Keratinocyte (primary cell): Measurements from ENCODE around the gene ZFAND5. TPM values are rescaled to one million over a fixed set of nuclear protein-coding genes. Genes with fewer than 3 reads are reported as not detected.

ENCODE experiments used
- DNase-seq: peaks from one replicate; pipeline ENCODE4 v3.0.0-alpha.2; 2011; ENCODE audit warnings: low read depth, missing footprints, low spot score
- FAIRE-seq: peaks from 2 replicates; lab custom pipeline; 2011; peaks lifted over from hg19 to GRCh38; lab: Jason Lieb, UNC
- H2AFZ ChIP-seq: 2 replicates; pipeline ENCODE4 v1.6.0; 2012; ENCODE audit warnings: low read length, control low read depth, inconsistent platforms; ENCODE audit not compliant: control insufficient read depth
- H3K27ac ChIP-seq: 2 replicates; pipeline ENCODE4 v1.5.1; 2011; ENCODE audit warnings: low read length; ENCODE audit not compliant: control insufficient read depth, insufficient read depth
- H3K27me3 ChIP-seq: 3 replicates; pipeline ENCODE4 v1.6.0; 2011; ENCODE audit warnings: low read length; ENCODE audit not compliant: control insufficient read depth, insufficient read depth; ENCODE audit errors: extremely low read depth
- H3K36me3 ChIP-seq, 2 experiments: 2 replicates in 1 of 2; 3 replicates in 1 of 2; pipeline ENCODE4 v1.5.1; 2011; ENCODE audit warnings: low read length in 2 of 2, mild to moderate bottlenecking in 1 of 2; ENCODE audit not compliant: control insufficient read depth in 2 of 2, insufficient read depth in 2 of 2; ENCODE audit errors: extremely low read depth in 1 of 2
- H3K4me1 ChIP-seq: 3 replicates; pipeline ENCODE4 v1.5.1; 2011; ENCODE audit warnings: low read length; ENCODE audit not compliant: control insufficient read depth, insufficient read depth; ENCODE audit errors: extremely low read depth
- H3K4me2 ChIP-seq: 3 replicates; pipeline ENCODE4 v1.6.0; 2011; ENCODE audit warnings: low read depth, low read length; ENCODE audit not compliant: control insufficient read depth, insufficient read depth; ENCODE audit errors: extremely low read depth
- H3K4me3 ChIP-seq, 3 experiments: fragments of 200-600 bp in 1 of 3; sonication (generic) in 1 of 3; 2 replicates in 2 of 3; 3 replicates in 1 of 3; pipeline ENCODE4 v1.5.1; 2011 to 2016; ENCODE audit warnings: low read length in 3 of 3, mild to moderate bottlenecking in 3 of 3, control low read depth in 2 of 3, inconsistent platforms in 1 of 3, low read depth in 1 of 3, mixed read lengths in 1 of 3, mixed run types in 1 of 3, moderate library complexity in 1 of 3; ENCODE audit not compliant: control insufficient read depth in 2 of 3, insufficient read depth in 2 of 3; ENCODE audit errors: extremely low read depth in 1 of 3
- H3K79me2 ChIP-seq: 2 replicates; pipeline ENCODE4 v1.6.0; 2012; ENCODE audit warnings: low read length; ENCODE audit not compliant: control insufficient read depth, insufficient read depth
- H3K9ac ChIP-seq: 3 replicates; pipeline ENCODE4 v1.6.0; 2011; ENCODE audit warnings: low read length; ENCODE audit not compliant: control insufficient read depth, insufficient read depth; ENCODE audit errors: extremely low read depth
- H3K9me1 ChIP-seq: 3 replicates; pipeline ENCODE4 v1.6.0; 2011; ENCODE audit warnings: low read length; ENCODE audit not compliant: control insufficient read depth, insufficient read depth; ENCODE audit errors: extremely low read depth
- H3K9me3 ChIP-seq: 2 replicates; pipeline ENCODE4 v1.5.1; 2012; ENCODE audit warnings: low read depth, low read length; ENCODE audit not compliant: control insufficient read depth
- H4K20me1 ChIP-seq: 3 replicates; pipeline ENCODE4 v1.6.0; 2011; ENCODE audit warnings: low read length; ENCODE audit not compliant: control insufficient read depth, insufficient read depth; ENCODE audit errors: extremely low read depth
- CTCF ChIP-seq, 3 experiments: IDR thresholded peaks in 1 of 3; conservative IDR thresholded peaks in 1 of 3; optimal IDR thresholded peaks in 1 of 3; 2 replicates in 2 of 3; 3 replicates in 1 of 3; pipeline versions ENCODE3 to v1.5.1; 2011; ENCODE audit warnings: low read length in 3 of 3, mild to moderate bottlenecking in 3 of 3, moderate library complexity in 2 of 3, control low read depth in 1 of 3, inconsistent platforms in 1 of 3; ENCODE audit not compliant: insufficient read depth in 2 of 3; ENCODE audit errors: extremely low read depth in 1 of 3
- EZH2 ChIP-seq: IDR thresholded peaks from one replicate; pipeline ENCODE4 v1.6.1; 2012; ENCODE audit warnings: inconsistent platforms, mild to moderate bottlenecking, low read length, moderate library complexity
- dilution Hi-C: fragments of 300-500 bp; cut with MboI; formaldehyde crosslinking; loops from one replicate; pipeline ENCODE4 v1.7.0; 2020; ENCODE audit warnings: low sequenced_read_pairs; ENCODE audit not compliant: extremely low pct_ligation_motif_present
- polyA plus RNA-seq, 5 experiments: library from polyadenylated mRNA; depleted of rRNA in 3 of 5; stranded (reverse) in 3 of 5; stranded (forward) in 1 of 5; unstranded in 1 of 5; fragments of >200 nt; gene quantifications; 1 replicate in 1 of 5; 2 replicates in 3 of 5; 3 replicates in 1 of 5; pipeline versions ENCODE4 v1.2.1 to v1.2.3, GENCODE V29; 2011 to 2012; ENCODE audit warnings: missing spikeins in 2 of 5, low read depth in 1 of 5, low replicate concordance in 1 of 5

The ZFAND5 gene
- polyA plus RNA-seq, 1 donor (not counting 4 experiments of a cell fraction or from before 2014, with no cell fraction given) = 67.9 TPM

GRCh38 chr9:72402744-72403143 is 37.7 kb upstream of the ZFAND5 start:
- TF ChIP-seq CTCF (optimal IDR thresholded peaks at IDR 0.05 in 1 of 3, IDR thresholded peaks at IDR 0.05 in 1 of 3, conservative IDR thresholded peaks at IDR 0.05 in 1 of 3; ENCODE audit: extremely low read depth in 1 of 3, insufficient read depth in 2 of 3, low read length in 3 of 3) (no peak), EZH2 (no peak)
- H3K27ac ChIP-seq = no peak overlapping the region
- H2AFZ ChIP-seq = no peak overlapping the region
- dilution Hi-C loops = no loop called here
- no peaks in the 10 kb centered on the region for H3K9me1 ChIP-seq
- H3K9me3 ChIP-seq = no peaks in the 10 kb centered on the region
- no peaks in the 10 kb centered on the region for H3K27me3 ChIP-seq
- no peaks in the 10 kb centered on the region for H3K79me2 ChIP-seq
- DNase-seq = no peak
- H3K4me3 ChIP-seq = no peak overlapping the region
- H3K4me1 ChIP-seq = peaks cover 3% of the 10 kb centered on the region
- no peak overlapping the region for H3K9ac ChIP-seq
- no peak overlapping the region for H3K4me2 ChIP-seq
- no peaks in the 10 kb centered on the region for H3K36me3 ChIP-seq
- no peak for FAIRE-seq
- H4K20me1 ChIP-seq = no peaks in the 10 kb centered on the region

- dilution Hi-C loops = no loop called here
- no peak for FAIRE-seq
Measured at GRCh38 chr9:72401396-72401795, 36.4 kb upstream of the ZFAND5 start.

More at GRCh38 chr9:72401396-72401795, 36.4 kb upstream of the ZFAND5 start:
- TF ChIP-seq EZH2 (no peak), CTCF (optimal IDR thresholded peaks at IDR 0.05 in 1 of 3, IDR thresholded peaks at IDR 0.05 in 1 of 3, conservative IDR thresholded peaks at IDR 0.05 in 1 of 3; ENCODE audit: extremely low read depth in 1 of 3, insufficient read depth in 2 of 3, low read length in 3 of 3) (no peak)
- H3K79me2 ChIP-seq = no peaks in the 10 kb centered on the region
- H3K9ac ChIP-seq = no peak overlapping the region
- DNase-seq = no peak
- no peaks in the 10 kb centered on the region for H3K4me1 ChIP-seq
- H3K27ac ChIP-seq = no peak overlapping the region
- H3K4me2 ChIP-seq = no peak overlapping the region
- no peaks in the 10 kb centered on the region for H4K20me1 ChIP-seq
- no peak overlapping the region for H2AFZ ChIP-seq
- no peaks in the 10 kb centered on the region for H3K9me1 ChIP-seq
- H3K36me3 ChIP-seq = no peaks in the 10 kb centered on the region
- no peaks in the 10 kb centered on the region for H3K27me3 ChIP-seq
- H3K4me3 ChIP-seq = no peak overlapping the region
- no peaks in the 10 kb centered on the region for H3K9me3 ChIP-seq
